Astrocyte of the spinal cord (primary cell): Measurements from ENCODE around the gene TTC24.
"Not testable (repeated sequence)": the region's sequence is repeated elsewhere in the genome, so short reads cannot be mapped to it uniquely, and the experiment has no call there.

Experiments used
- DNase-seq: peaks from one replicate; pipeline ENCODE4 v3.0.0; 2011; ENCODE audit warnings: low read depth, low spot score
- H3K4me3 ChIP-seq: 2 replicates; pipeline ENCODE4 v1.5.1; 2011; ENCODE audit warnings: low read depth, mild to moderate bottlenecking, low read length, moderate library complexity
- in situ Hi-C: cut with HindIII; loops from 2 replicates; pipeline ENCODE4 v1.10.0; 2017; ENCODE audit warnings: low sequenced_read_pairs
- TF ChIP-seq, protein P1 (sequence below): IDR thresholded peaks from 2 replicates; pipeline ENCODE4 v1.5.1; 2012; ENCODE audit warnings: low read depth, mild to moderate bottlenecking, low read length, inconsistent platforms

The TTC24 gene

DNA sequence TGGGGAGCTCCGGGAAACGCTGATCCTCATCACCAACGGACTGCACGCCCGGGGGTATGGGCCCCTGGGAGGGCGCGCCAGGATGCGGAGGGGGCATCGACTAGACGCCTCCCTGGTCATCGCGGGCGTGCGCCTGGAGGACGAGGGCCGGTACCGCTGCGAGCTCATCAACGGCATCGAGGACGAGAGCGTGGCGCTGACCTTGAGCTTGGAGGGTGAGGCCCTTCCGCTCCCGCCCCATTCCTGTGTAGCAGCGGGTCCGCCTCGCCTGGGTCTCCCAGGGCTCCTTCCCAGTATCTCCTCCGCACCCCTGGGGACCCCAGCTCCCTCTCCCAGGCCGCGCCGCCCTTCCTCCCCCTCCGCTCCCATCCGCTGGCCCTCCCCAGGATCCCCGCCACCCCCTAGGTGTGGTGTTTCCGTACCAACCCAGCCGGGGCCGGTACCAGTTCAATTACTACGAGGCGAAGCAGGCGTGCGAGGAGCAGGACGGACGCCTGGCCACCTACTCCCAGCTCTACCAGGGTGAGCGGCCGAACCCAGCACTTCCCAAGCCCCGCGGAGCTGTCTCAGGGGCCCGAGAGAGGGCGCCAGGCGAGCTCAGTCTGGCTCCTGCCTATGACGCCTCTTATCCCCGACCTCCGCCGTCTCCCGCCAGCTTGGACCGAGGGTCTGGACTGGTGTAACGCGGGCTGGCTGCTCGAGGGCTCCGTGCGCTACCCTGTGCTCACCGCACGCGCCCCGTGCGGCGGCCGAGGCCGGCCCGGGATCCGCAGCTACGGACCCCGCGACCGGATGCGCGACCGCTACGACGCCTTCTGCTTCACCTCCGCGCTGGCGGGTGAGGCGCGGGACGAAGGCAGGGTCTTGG, 44.7 kb downstream of the TTC24 start:
- peak overlapping the region; percentile 3 for H3K4me3 ChIP-seq
- in situ Hi-C loops, result no loop called here
- TF ChIP-seq, protein P1, sequence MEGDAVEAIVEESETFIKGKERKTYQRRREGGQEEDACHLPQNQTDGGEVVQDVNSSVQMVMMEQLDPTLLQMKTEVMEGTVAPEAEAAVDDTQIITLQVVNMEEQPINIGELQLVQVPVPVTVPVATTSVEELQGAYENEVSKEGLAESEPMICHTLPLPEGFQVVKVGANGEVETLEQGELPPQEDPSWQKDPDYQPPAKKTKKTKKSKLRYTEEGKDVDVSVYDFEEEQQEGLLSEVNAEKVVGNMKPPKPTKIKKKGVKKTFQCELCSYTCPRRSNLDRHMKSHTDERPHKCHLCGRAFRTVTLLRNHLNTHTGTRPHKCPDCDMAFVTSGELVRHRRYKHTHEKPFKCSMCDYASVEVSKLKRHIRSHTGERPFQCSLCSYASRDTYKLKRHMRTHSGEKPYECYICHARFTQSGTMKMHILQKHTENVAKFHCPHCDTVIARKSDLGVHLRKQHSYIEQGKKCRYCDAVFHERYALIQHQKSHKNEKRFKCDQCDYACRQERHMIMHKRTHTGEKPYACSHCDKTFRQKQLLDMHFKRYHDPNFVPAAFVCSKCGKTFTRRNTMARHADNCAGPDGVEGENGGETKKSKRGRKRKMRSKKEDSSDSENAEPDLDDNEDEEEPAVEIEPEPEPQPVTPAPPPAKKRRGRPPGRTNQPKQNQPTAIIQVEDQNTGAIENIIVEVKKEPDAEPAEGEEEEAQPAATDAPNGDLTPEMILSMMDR, result peak; percentile 52
- peak; percentile 21 for DNase-seq

DNA sequence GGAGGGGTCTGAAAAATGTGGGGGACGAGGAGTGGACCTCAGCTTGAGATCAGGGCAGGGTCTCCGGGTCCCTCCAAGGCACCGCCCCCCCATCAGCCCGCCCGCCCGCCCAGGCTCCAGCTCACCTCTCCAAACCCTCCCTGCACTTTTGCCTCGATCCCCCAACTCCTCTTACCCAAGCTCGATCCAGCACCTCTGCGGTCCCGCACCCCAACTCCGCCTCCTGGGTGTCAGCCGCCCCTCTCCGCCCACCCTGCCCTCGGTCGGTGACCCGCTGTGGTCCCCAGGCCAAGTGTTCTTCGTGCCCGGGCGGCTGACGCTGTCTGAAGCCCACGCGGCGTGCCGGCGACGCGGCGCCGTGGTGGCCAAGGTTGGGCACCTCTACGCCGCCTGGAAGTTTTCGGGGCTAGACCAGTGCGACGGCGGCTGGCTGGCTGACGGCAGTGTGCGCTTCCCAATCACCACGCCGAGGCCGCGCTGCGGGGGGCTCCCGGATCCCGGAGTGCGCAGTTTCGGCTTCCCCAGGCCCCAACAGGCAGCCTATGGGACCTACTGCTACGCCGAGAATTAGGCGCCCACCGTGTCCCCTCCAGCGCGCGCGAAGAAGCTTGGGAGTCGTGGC, 45.4 kb downstream of the TTC24 start:
- in situ Hi-C loops, result no loop called here

DNA sequence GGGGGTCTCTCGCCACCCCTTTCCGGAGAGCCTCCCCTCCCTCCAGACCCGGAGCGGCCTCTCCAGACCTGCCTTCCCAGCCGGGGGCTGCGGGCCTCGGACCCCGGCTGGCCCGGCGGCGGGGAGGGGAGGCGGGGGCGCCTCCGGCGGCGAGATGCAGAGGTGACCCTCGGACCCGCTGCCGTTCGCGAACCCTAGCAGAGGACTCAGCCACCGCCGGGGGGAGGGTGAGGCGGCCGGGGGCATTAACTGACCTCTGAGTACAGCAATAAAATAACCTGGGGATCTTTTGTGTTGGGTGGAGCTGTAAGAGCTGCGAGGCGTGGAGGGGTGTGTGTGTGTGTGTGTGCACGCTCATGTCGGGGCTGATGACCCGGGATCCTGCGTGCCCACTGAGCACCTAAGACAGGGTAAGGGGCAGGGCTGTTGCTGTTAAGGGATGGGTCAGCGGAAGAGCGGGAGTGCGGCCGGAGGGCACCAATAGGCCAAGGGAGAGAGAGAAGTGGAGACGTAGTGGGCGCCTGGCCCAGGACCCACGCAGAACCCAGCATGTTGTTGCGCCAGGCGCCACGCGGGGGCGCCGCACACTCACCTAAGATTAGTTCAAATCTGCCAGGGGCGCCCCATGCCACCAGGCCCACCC, 46.0 kb downstream of the TTC24 start:
- DNase-seq, result peak; percentile 40
- TF ChIP-seq, protein P1, result peak; percentile 86
- in situ Hi-C loops, result no loop called here
- no peak overlapping the region for H3K4me3 ChIP-seq

More for the DNA sequence above, 45.4 kb downstream of the TTC24 start:
- TF ChIP-seq, protein P1, result no peak
- no peak for DNase-seq
- H3K4me3 ChIP-seq, result no peak overlapping the region

DNA sequence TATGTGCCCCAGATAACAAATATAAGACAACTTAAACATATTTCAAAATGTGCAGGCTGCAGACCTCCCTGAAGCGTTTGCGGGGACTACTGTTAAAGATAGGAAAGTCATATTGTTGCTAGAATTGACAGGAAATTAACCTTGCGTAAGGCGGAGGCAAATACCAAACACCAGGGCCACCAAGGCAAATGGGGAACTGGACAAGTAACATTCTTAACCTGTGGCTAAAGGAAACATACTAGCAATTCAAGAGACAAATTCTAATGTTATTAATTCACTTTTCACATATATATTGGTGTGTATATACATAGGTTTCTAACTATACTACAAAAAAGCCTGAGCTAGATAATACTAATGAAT, 46.5 kb downstream of the TTC24 start:
- no peak for DNase-seq
- TF ChIP-seq, protein P1, result no peak
- H3K4me3 ChIP-seq, result no peak overlapping the region
- in situ Hi-C loops, result no loop called here

DNA sequence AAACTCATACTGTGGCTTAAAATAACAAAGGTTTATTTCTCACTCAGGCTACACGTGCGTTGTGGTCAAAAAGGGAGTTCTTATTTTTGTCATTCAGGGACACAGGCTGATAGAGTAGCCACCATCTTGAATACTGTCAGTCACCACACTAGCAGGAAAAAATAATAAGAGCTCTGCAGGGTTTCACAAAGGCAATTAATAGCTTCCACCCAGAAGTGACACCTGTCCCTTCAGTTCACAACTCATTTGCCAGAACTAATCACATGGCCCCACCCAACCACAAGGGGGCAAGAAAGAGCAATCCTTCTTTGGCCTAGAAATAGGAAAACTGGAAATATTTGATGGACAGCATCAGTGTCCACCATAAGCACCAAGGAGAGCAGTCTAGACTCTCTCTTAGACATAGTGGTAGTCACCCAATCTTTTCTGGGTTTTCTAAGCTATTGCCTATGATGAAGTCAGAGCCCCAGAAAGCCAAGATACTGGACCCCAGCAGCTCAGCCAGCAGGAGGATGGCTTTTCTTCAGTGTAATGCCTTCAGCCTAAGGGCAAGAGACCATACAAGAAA, 47.9 kb downstream of the TTC24 start:
- no peak overlapping the region for H3K4me3 ChIP-seq
- in situ Hi-C loops, result no loop called here
- TF ChIP-seq, protein P1, result peak; percentile 76
- DNase-seq, result peak; percentile 36

DNA sequence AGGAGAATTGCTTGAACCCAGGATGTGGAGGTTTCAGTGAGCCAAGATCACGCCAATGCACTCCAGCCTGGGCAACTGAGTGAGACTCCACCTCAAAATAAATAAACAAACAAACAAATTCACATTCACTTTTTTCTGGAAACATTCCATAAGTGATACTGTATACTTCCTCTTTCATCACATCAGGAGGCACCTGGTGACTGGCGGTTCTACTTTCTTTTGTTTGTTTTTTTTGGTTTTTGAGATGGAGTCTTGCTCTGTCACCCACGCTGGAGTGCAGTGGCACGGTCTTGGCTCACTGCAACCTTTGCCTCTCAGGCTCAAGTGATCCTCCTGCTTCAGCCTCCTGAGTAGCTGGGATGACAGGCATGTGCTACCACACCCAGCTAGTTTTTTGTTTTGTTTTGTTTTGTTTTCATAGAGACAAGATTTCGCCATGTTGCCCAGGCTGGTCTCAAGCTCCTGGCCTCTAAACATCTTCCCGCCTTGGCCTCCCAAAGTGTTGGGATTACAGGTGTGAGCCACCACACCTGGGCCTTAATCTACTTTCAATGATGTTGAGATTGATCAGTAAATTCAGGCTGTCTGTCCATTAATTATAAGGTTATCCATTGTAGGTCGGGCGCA, 50.4 kb downstream of the TTC24 start:
- TF ChIP-seq, protein P1, result no peak
- DNase-seq, result no peak
- no peak overlapping the region for H3K4me3 ChIP-seq
- in situ Hi-C loops, result no loop called here

DNA sequence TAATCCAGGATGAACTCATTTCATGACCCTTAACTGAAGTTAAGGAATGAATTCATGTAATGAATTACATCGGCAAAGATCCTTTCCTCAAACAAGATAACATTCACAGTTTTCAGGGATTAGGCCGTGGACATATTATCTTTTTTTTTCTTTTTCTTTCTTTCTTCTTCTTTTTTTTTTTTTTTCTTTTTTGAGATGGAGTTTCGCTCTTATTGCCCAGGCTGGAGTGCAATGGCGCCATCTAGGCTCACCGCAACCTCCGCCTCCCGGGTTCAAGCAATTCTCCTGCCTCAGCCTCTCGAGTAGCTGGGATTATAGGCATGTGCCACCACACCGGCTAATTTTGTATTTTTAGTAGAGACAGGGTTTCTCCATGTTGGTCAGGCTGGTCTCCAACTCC, 51.6 kb downstream of the TTC24 start:
- in situ Hi-C loops, DNase-seq, H3K4me3 ChIP-seq: not testable (repeated sequence)
